HG03442 (cell line): ENCODE measurements around the gene KLK13.

Experiments used
- ATAC-seq: cut with Tn5 transposase; IDR thresholded peaks from one replicate; pipeline ENCODE4 v1.9.1; 2021; ENCODE audit warnings: mild to moderate bottlenecking, moderate library complexity; ENCODE audit not compliant: unreplicated experiment

The KLK13 gene

DNA sequence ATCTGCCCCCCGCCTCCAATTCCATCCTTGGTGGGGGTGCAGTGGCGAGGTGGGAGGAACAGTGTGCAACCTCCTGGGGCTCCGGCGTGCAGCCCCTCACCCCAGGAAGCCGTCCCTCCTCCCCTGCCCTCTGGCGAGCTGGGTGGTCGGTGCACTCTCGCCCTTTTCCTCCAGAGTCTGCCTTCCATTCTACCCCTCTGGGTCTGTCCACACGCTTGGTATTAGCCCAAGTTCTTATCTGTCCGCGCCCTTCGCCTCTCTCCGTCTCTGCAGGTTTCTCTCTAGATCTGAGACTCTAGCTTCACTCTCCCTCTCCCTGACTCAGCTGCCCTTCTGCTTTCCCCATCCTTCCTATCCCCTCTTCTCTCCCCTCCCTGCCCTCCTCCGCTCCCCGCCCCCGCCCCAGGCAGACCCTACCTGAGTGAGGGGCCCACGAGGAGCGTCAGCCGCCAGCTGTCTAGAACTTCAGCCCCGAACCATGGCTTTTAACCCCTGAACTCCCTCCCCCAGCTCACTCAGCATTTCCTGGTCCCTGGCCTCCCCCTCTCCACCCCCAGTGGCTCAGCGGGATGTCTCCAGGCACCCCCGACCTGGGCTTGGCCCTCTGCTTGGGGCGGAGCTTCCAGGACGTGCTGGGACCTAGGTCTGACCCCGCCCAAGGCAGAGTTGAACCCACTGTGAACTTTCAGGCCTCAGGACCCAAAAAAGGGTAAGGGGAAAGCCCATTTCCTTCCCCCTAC is 499 bp upstream of the KLK13 start:
- no peak for ATAC-seq

DNA sequence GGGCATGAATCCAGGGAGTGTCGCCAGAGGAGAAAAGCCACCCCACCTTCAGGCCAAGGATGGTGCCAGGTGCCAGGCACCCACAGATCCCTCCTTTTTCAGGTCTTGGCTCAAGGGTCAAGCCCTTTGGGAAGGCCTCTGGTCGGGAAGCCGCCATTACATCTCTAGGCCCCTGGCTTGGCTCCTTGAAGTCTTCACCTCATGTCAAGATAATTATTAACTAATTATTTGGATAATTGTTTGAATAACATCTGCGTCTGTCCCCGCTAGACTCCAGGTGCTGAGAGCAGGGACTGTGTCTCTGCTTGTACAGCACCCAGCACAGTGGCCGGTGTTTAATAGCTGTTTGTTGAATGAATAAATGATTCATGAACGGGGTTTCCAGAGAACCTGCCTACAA is 1.2 kb downstream of the KLK13 start:
- no peak for ATAC-seq

DNA sequence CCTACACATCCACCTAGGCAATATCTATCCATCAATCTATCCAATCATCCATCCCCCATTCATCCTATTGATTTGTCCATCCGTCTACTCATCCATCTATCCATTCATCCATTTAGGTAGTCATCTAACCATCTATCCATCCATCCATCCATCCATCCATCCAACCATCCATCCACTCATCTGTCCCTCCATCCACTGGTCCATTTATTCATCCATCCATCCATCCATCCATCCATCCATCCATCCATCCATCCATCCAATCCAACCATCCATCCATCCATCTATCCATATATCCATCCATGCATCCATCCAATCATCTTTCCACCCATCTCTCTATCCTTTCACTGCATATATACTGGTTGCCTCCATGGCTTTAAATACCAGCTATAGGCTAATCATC is 3.9 kb downstream of the KLK13 start:
- ATAC-seq: no peak

DNA sequence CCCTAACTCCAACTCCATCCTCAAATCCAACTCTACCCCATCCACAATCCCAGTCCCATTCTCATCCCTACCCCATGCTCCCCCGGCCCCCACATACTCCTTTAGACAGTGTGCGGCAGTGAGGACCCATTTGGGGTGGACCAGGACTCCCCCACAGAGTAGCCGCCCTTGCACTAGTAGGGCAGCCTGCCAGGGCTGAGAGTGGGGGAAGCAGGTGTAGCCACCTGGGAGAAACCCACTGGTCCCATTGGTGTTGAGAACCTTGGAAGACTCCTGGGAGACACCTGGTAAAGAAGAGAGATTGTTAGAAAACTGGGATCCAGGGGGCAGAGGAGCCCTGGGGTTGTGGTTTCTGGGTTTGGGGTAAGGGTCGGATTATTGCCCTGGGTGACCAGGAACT is 4.6 kb downstream of the KLK13 start:
- no peak for ATAC-seq

DNA sequence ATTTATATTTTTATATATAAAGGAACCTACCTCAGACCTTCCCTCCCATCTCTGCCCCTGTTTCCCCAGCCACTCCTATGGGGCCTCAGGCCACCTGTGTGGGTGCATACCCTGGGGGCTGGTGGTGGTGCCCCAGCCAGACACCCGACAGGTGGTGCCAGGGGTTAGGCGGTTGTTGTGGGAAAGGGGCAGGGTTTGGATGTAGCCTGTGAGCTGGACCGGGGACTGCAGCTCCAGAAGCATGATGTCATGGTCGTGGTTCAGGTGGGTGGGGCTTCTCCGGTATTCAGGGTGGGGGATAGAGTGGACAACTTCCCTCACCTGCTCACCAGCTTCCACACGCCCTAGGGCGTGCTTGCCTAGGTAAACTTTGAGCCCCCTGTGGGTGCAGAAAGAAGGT is 5.2 kb downstream of the KLK13 start:
- ATAC-seq: no peak

DNA sequence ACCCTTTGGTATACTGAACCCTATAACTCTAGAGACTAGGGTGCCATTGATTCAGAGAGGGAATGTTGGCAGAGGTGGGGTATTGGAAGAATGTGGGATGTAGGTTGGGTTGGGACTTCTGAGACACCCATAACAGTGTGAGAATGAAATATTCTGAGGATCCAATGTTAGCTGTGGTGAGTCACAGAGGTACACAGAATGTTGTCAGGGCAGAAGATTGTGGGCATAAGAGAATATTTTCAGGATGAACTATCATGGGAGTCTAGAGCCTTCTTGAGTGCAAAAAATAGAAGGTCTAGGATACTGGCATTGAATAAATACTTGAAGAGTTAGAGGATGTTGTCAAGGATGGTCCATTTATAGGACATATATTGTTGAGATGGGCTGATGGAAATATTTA is 9.0 kb downstream of the KLK13 start:
- ATAC-seq: no peak

DNA sequence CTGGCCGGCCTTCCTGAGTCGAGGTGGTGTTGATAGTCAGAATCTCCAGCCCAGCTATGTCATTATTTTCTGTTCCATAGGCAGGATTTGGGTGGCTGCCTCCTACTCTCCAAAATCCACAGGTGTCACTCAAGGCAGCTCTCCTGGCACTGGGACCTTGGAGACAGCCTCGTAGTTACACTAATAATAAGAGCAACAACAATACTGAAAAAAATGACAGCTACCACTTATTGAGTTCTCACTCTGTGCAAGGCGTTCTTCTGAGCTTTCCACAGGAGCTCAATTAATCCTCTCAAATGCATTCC is 17.9 kb downstream of the KLK13 start:
- no peak for ATAC-seq

DNA sequence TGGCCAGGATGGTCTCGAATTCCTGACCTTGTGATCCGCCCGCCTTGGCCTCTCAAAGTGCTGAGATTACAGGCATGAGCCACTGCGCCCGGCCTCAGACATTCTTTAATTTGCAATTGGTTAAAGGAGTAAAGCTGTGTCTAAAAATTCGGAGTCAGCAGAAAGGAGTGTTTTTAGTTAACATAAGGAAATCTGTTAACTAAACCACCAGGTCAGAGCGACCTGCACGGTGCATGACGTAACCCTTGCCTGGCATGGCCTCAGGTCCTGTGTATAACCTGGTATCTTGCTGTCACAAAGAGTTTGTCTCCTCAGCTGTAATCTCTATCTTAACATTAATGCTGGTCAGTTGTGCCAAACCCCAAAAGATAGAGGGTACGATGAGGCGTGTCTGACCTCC is 20.6 kb downstream of the KLK13 start:
- no peak for ATAC-seq

DNA sequence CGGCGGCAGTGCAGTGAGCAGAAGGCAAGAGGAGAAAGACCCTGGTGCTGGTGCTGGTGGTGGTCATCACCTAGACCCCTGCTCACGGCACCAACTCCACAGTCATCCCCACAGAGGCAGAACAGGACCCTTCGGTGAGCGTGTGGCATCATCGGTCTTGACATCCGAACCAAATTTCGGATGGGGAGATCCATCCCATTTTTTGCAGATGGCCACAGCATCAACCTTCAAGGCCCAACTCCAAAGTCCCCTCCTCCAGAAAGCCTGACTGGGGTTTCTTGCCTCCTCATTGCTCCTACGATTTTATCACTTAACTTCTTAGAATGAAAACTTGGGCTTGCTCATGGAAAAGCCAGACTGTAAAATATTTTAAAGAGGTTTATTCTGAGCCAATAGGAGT is 21.4 kb downstream of the KLK13 start:
- no peak for ATAC-seq

DNA sequence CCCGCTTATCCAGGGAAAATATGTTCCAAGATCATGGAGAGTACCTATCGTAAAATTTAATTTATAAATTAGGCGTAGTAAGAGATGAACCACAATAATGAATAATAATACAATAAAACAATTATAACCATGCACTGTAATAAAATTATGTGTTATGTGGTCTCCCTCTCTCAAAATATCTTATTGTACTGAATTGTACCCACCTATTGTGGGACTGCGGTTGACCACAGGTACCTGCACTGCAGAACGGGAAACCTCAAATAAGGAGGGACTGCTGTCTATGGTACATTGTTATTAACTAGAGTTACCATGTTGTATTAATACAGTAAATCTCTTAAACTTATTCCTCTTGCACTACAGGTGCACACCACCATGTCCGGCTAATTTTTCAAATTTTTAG is 24.7 kb downstream of the KLK13 start:
- ATAC-seq: no peak

DNA sequence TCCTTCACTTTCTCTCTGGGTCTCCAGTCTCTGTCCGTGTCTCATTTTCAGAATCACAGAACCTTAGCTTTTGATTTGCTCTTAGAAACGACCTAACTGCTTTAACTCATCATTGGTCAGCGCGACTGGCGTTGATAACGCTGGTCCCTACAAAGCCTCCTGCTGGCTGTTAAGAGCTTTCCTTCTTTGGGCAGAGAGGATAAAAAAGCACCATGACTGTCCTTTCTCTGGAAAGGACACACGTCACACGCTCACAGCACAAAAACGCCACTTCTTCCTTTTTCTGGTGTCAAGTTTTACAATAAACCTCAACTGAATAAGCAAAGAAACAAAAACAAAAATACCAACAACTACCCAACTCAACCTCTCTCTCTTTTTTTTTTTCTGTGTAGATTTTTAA is 28.4 kb downstream of the KLK13 start:
- ATAC-seq: no peak

DNA sequence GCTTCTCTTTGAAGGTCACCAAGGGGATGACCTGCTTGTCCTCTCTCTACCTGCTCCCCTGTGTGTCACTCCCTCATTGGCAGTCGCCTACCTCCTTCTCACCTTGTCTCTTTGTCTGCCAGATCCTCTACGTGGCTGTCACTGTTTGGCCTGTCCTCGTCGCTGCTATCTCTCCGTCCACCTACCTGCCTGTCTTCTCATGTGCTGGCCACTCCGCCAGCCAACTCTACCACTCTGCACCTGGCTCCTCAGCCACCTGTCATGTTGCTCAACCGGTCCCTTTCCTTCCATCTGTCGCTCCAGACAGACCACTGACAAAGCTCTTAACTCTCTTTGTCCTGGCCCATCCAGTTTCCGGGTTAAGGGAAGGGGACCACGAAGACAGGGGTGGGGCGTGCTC is 30.2 kb downstream of the KLK13 start, which contains the start of gene KLK12:
Gene KLK12, minus strand, starts transcription at position 299 of the 400 bp plus-strand sequence. CDS start 381 bp downstream, outside the sequence.
- ATAC-seq: no peak

DNA sequence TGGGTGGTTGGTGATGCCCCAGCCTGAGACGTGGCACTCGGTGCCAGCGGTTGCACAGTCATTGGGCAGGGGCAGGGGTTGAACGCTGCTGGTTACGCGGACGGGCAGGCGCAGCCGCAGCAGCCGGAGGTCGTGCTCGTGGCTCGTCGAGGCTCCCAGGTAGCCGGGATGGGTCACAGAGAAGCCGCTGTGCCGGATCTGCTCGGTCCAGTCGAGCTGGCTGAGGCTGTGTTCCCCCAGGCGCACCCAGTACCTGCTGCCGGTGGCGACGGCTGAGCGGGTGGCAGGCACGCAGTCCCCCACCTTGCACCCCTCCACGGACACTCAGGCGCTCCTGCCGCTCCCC is 33.0 kb downstream of the KLK13 start:
- no peak for ATAC-seq

DNA sequence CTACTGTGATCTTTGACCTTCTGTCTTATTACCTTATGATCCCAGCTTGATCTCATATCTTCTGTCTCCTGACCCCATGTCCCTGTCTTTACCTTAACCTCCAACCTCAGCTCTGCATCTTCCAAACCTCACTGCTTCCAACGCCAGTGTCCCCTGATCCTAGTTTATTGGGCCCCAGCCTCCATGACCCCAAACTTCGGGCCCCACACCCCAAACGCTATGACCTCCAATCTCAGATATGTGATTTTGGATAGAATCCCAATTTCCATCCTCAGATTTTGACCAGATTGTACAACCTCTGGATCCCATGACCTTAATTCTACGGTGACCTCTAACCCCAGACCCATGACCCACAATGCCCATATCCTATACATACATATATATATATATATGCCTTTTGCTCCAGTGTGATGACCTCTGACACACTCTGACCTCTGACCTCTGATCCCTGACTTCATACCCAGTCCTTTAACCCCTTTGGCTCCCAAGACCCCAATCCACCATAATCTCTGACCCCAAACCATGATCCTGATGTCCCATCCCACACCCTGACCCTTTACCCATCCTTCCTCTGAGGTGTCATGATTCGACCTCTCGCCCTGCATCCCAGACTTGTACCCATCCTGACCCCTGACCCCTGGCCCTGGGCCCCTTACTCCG is 33.5 kb downstream of the KLK13 start:
- ATAC-seq: no peak

DNA sequence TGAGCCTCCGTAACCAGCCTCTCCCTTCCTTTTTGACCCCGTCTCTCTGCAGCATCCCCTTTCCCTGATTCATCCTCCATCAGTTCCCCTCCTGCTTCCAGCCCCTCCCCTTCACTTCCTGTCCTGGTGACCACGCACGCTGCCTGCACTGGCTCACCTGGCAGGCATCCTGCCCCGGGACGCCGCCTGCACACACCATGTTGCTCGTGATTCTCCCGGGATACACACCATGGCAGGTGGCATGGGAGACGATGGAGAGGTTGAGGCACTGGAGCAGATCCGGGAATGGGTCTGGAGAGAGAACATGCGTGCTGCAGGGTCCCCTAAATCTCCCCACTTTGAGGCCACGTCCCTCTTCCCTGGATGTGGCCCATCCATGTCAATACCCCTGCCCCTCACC is 34.3 kb downstream of the KLK13 start:
- no peak for ATAC-seq

DNA sequence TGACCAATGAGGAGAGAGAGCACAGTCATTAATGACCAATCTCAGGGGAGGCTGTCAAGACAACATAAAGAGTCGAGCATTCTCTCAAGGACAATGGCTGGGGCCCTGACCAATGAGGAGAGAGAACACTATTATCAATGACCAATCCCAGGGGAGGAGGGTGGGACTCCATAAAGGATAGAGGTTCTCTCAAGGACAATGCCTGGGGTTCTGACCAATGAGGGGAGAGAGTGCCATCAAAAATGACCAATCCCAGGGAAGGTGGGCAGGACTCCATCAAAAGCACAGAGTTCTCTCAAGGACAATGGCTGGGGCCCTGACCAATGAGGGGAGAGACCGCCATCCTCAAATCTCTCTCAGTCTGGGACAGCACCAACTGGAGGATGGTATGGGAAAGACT is 35.2 kb downstream of the KLK13 start:
- ATAC-seq: no peak

DNA sequence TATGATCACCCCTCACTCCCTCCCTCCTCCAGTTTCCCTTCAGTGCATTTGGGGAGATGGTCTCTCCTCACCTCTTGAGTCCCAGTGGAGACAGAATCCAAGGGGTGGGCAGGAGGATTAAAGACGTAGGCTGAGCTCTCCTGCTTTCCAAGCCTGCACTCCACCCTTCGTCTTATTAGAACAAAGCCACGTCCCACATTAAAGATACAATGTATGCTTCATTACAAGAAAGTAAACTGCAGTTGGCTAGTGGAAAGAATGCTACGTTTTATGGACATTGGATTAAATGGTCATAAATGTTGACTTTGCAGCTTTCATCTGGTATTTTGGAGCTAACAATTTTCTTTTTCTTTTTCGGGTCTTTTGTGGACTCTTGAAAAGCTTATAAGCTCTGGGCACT is 37.0 kb downstream of the KLK13 start:
- ATAC-seq: no peak

DNA sequence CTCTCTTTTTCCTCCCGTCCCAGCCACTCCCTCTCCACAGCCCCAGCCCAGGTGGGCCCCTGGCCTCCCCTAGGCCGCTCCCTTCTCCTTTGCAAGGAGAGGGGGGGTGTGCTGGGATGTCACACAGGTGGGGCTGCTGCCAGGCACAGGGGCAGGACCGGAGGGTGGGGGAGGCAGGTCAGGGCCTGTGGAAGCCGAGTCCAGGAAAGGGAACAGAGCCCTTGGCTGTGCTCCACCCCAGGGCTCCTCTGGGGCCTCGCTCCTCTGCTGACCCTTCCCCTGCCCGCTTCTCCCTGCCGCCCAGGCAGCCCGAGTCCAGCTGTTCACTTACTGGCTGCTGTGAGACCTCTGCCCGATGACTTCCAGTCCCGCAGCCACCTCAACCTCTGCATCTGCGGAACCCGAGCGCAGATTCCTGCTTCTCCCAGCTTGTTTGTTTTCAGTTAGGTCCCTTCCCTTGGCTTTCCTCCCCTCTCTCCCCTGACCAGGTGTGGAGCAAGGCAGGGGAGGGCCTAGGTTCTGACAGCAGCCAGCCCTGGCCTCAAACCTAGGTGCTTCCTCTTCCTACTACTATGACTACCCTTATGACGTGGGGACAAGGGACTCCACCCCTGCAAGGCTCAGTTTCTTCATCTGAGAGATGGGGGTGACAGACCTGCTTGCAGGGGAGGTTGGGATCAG is 37.6 kb downstream of the KLK13 start:
- ATAC-seq: no peak

DNA sequence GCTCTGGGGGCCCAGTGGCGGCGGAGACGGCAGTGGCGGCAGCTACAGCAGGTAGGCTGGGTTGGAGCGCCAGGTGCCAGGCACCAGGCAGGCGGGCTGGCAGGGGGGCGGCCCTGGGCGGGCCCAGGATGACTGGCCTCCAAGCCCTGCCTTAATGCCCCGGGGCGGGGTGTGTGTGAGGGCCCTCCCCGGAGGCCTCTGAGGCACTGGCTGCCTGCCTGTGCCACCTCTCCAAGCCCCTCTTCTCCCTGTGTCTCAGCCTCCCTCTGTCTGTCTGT is 38.4 kb downstream of the KLK13 start, which contains the start of gene KLK11:
Gene KLK11, minus strand, starts transcription at position 63 of the 278 bp plus-strand sequence. CDS start 985 bp downstream, outside the sequence.
- ATAC-seq: no peak

DNA sequence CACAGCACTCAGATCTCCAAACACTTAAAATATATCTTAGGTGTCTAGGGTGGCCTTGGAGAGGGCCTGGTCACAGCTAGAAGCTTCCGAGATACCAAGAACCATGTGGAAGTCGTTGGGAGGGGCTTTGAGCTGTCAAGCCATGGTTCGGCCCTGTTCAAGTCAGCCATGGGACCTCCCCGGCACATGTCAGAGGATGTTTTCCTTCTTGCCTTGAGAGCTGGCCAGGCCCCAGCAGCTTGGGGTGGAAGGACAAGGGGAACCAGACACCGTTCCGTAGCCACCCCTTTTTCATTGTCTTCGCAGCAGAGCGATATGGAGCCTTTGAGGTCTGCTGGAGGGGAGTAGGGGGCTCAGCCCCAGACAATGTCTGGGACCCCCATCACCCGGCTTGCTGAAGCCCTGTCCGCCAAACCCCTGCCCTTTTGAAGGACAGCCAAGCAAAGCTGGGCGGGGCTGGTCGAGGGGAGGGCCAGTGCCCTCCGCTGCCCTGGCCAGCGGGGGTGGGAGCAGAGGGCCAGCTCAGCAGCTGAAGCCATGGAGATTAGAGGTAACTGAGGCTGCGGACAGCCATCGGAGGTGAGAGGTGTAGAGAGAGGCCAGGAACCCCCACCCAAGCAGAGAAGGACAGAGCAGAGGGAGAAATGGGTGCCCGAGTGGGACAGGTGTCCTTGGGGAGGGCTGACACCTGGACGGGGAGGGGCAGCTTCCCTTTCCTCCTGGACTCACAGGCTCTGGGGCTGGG is 38.9 kb downstream of the KLK13 start:
- no peak for ATAC-seq

DNA sequence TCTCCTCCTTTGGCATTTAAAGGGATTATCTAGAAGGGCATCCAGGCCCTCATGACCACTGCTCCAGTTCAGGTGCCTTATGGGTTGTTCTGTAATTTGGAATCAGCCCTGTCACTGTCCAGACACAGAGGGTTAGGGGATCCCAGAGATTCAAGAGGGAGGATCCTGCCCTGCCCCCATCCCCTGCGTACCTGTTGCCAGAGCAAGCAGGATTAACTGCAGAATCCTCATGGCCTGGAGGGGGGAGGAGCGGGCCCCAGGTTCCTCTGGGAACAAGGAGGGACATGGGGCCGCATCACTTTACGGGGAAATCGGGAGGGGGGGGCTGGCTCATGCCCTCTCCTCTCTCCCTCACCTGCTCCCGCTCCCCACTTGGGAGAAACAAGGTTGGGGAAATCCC is 39.5 kb downstream of the KLK13 start:
- no peak for ATAC-seq

DNA sequence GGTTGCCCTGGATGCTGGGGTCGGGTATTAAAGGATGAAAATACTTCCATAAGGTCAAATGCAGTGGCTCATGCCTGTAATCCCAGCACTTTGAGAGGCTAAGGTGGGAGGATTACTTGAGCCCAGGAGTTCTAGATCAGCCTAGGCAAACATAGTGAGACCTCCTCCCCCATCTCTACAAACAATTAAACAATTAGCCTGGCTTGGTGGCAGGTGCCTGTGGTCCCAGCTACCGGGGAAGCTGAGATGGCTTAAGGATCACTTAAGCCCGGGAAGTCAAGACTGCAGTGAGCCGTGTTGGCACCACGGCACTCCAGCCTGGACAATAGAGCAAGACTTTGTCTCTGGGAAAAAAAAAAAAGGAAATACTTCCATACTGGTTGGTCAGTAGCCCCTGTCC is 40.0 kb downstream of the KLK13 start:
- no peak for ATAC-seq
